ENCODE results near the gene SPRR4.

- no peak for TF ChIP-seq CTCF (IDR thresholded peaks at IDR 0.05; ENCODE audit: low read depth, low read length)
- no peak for TF ChIP-seq MYC (IDR thresholded peaks at IDR 0.05; ENCODE audit: low read depth, low read length)
These were observed 29.3 kb upstream of the SPRR4 start for GRCh38 chr1:152941037-152941711.

Measured in NB4 (cell line).